ENCODE data around the gene ALG9. TPM values are rescaled to one million over a fixed set of nuclear protein-coding genes. Genes with fewer than 3 reads are reported as not detected.

ALG9 gene
- polyA plus RNA-seq, 2 of the 4 experiments (the other 2 are of a cell fraction), result 15.3 to 33.3 TPM

- 21% methylated on average over 10 of the region's 10 CpGs for WGBS (ENCODE audit: missing lambda C conversion rate)
- peak; percentile 52 to 75 for DNase-seq (ENCODE audit: low read depth in 1 of 2, low spot score in 1 of 2)
- FAIRE-seq, result no peak
- Histone ChIP-seq H3K9me3 (no peaks in the 10 kb centered on the region), H3K27ac (0 out of 6 replicates have a peak overlapping the region, but pooled peaks of 1 of the 2 experiments have one; percentile 53), H3K4me3 (no peak overlapping the region), H3K4me1 (no peaks in the 10 kb centered on the region; the same call in 2 of the 3 replicates), H3K4me2 (peak overlapping the region; percentile 5; the same call in 1 of the 3 replicates)
- ChIA-PET CTCF (interaction anchor here (0.6 to 2.3 kb wide), 31 partner anchors 8 to 386 kb away, joined by 3 to 12 read pairs (median 4); partner anchors contain the start of genes ALG9 and SIK2), POLR2A (no interaction called here)
- peak; percentile 83 to 97 for ATAC-seq
- TF ChIP-seq RFX5 (IDR thresholded peaks at IDR 0.05), result no peak
- TF ChIP-seq ELK1 (IDR thresholded peaks at IDR 0.05; ENCODE audit: low read depth, low read length), result no peak
- peak; percentile 78 to 83 for TF ChIP-seq RAD21 (conservative IDR thresholded peaks at IDR 0.05 in 1 of 2, IDR thresholded peaks at IDR 0.05 in 1 of 2)
- TF ChIP-seq SMC3 (IDR thresholded peaks at IDR 0.05), result peak; percentile 76
- TF ChIP-seq CTCF (IDR thresholded peaks at IDR 0.05), result peak; percentile 85
Measured at GRCh38 chr11:111841370-111842053, 29.9 kb downstream of the ALG9 start.

GRCh38 chr11:111840143-111840542 lies 31.2 kb downstream of the ALG9 start:
- Histone ChIP-seq H3K27ac (no peak overlapping the region), H3K4me2 (no peak overlapping the region), H3K9me3 (no peaks in the 10 kb centered on the region), H3K4me1 (no peaks in the 10 kb centered on the region; the same call in 2 of the 3 replicates), H3K4me3 (no peak overlapping the region)
- POLR2A ChIA-PET, result no interaction called here
- ATAC-seq (no peak), DNase-seq (ENCODE audit: low read depth in 1 of 2, low spot score in 1 of 2) (no peak), FAIRE-seq (no peak)
- CTCF ChIA-PET, result interaction anchor here (1.7 to 2.3 kb wide), 2 partner anchors 63 to 238 kb away, joined by 4 to 12 read pairs; partner anchors contain the start of gene SIK2
- 83% methylated on average over 1 of the region's 1 CpG for WGBS (ENCODE audit: missing lambda C conversion rate)
- TF ChIP-seq USF2 (IDR thresholded peaks at IDR 0.05) (no peak), FOXS1 (CRISPR knock-in tag; IDR thresholded peaks at IDR 0.05) (no peak), FOSB (CRISPR knock-in tag; IDR thresholded peaks at IDR 0.05) (no peak)

GRCh38 chr11:111838054-111838453 lies 33.3 kb downstream of the ALG9 start:
- FAIRE-seq, result no peak
- POLR2A ChIA-PET, result no interaction called here
- no peak for TF ChIP-seq KDM5A (IDR thresholded peaks at IDR 0.05)
- TF ChIP-seq REST (IDR thresholded peaks at IDR 0.05), result no peak
- no peak for TF ChIP-seq MAX (IDR thresholded peaks at IDR 0.05)
- TF ChIP-seq ELK1 (IDR thresholded peaks at IDR 0.05; ENCODE audit: low read depth, low read length), result no peak
- TF ChIP-seq PHF8 (IDR thresholded peaks at IDR 0.05; ENCODE audit: borderline replicate concordance, low read depth), result no peak
- TF ChIP-seq HOXA7 (CRISPR knock-in tag; IDR thresholded peaks at IDR 0.05), result no peak
- TF ChIP-seq CTCF (IDR thresholded peaks at IDR 0.05), result no peak
- no peak for TF ChIP-seq HMGXB4 (CRISPR knock-in tag; IDR thresholded peaks at IDR 0.05; ENCODE audit: borderline replicate concordance)
- no peak for TF ChIP-seq RARB (CRISPR knock-in tag; IDR thresholded peaks at IDR 0.05)
- no peak for TF ChIP-seq JUNB (IDR thresholded peaks at IDR 0.05)

More at GRCh38 chr11:111838054-111838453, 33.3 kb downstream of the ALG9 start:
- Histone ChIP-seq H3K27ac (no peak overlapping the region), H3K4me2 (no peak overlapping the region), H3K4me1 (no peaks in the 10 kb centered on the region; the same call in 2 of the 3 replicates), H3K9me3 (no peaks in the 10 kb centered on the region), H3K4me3 (no peak overlapping the region)
- no peak for ATAC-seq
- CTCF ChIA-PET, result interaction anchor here (0.9 kb wide), 1 partner anchor 14 kb away, joined by 3 read pairs; no protein-coding TSS in a partner anchor
- DNase-seq (ENCODE audit: low read depth in 1 of 2, low spot score in 1 of 2), result no peak
- WGBS (ENCODE audit: missing lambda C conversion rate), result 90% methylated on average over 5 of the region's 5 CpGs
